HepG2 (cell line): ENCODE results near the gene NUF2. TPM values are rescaled to one million over a fixed set of nuclear protein-coding genes. Genes with fewer than 3 reads are reported as not detected.

Experiments used
- ATAC-seq: fragments of 200-7000 bp; cut with Tn5 transposase; 3 replicates; pipeline ENCODE4 v1.9.1; 2020; ENCODE audit warnings: mild to moderate bottlenecking, moderate library complexity
- BruUV-seq: library from RNA; stranded (reverse); fragments of 400-500 nt; replicated peaks from 2 replicates; lab custom pipeline; 2021; lab: Mats Ljungman, UMichigan
- CTCF ChIA-PET: fragments of 300-600 bp; formaldehyde crosslinking; extraction: SDS; loops from one replicate; lab custom pipeline; 2021; ENCODE audit warnings: low total read pairs, inconsistent platforms, low intra/inter-chr PET ratio; lab: Yijun Ruan, JAX
- POLR2A ChIA-PET: fragments of 350-600 bp; sonication (Branson Sonifier 250); formaldehyde crosslinking; loops from one replicate; lab custom pipeline; 2020; ENCODE audit warnings: antibody characterized with exemption, inconsistent platforms; lab: Yijun Ruan, JAX
- DNase-seq: peaks from one replicate; pipeline ENCODE4 v3.0.0-alpha.2; 2015; ENCODE audit warnings: low spot score
- FAIRE-seq: peaks from 3 replicates; lab custom pipeline; 2011; peaks lifted over from hg19 to GRCh38; lab: Jason Lieb, UNC
- H2AFZ ChIP-seq: one replicate; pipeline ENCODE4 v1.6.1; 2011; ENCODE audit warnings: low read length, inconsistent platforms
- H3K27ac ChIP-seq: fragments of 300-600 bp; 3 replicates; pipeline ENCODE4 v1.8.0; 2011; ENCODE audit warnings: mixed run types, mild to moderate bottlenecking, mixed read lengths, low read length, inconsistent platforms; ENCODE audit not compliant: insufficient read depth; ENCODE audit errors: extremely low read length
- H3K27me3 ChIP-seq, 2 experiments: fragments of 200-600 bp in 1 of 2; 2 replicates in 1 of 2; 3 replicates in 1 of 2; pipeline versions ENCODE4 v1.6.0 to v1.8.0; 2011; ENCODE audit warnings: low read length in 2 of 2, mild to moderate bottlenecking in 2 of 2, moderate library complexity in 2 of 2, inconsistent platforms in 1 of 2; ENCODE audit not compliant: insufficient read depth in 2 of 2, control insufficient read depth in 1 of 2
- H3K36me3 ChIP-seq, 2 experiments: fragments of 200-600 bp in 1 of 2; replicated peaks in 1 of 2; 2 replicates in 1 of 2; 3 replicates in 1 of 2; pipeline versions ENCODE4 v1.5.1 to v1.8.0; 2011; ENCODE audit warnings: low read length in 2 of 2, inconsistent platforms in 1 of 2; ENCODE audit not compliant: insufficient read depth in 2 of 2, control insufficient read depth in 1 of 2
- H3K4me1 ChIP-seq: 2 replicates; pipeline ENCODE4 v1.5.1; 2012; ENCODE audit warnings: low read length, inconsistent platforms; ENCODE audit not compliant: insufficient read depth
- H3K4me2 ChIP-seq: 2 replicates; pipeline ENCODE4 v1.6.0; 2011; ENCODE audit warnings: low read depth, low read length, inconsistent platforms
- H3K4me3 ChIP-seq, 3 experiments: fragments of 200-600 bp in 1 of 3; sonication (generic), shearing (Covaris generic) in 1 of 3; replicated peaks in 1 of 3; 2 replicates each; pipeline ENCODE4 v1.5.1; 2011 to 2016; ENCODE audit warnings: low read length in 3 of 3, inconsistent platforms in 2 of 3, low read depth in 2 of 3, mild to moderate bottlenecking in 2 of 3, control low read depth in 1 of 3, mixed read lengths in 1 of 3; ENCODE audit not compliant: insufficient read depth in 1 of 3
- H3K79me2 ChIP-seq: one replicate; pipeline ENCODE4 v1.6.1; 2011; ENCODE audit warnings: low read length, inconsistent platforms; ENCODE audit not compliant: insufficient read depth
- H3K9ac ChIP-seq: 2 replicates; pipeline ENCODE4 v1.6.0; 2011; ENCODE audit warnings: mild to moderate bottlenecking, low read depth, low read length, inconsistent platforms; ENCODE audit not compliant: insufficient read depth
- H3K9me3 ChIP-seq: 2 replicates; pipeline ENCODE4 v1.5.1; 2012; ENCODE audit warnings: mild to moderate bottlenecking, low read length
- H4K20me1 ChIP-seq: 2 replicates; pipeline ENCODE4 v1.6.0; 2011; ENCODE audit warnings: inconsistent platforms, mild to moderate bottlenecking, low read length, moderate library complexity; ENCODE audit not compliant: insufficient read depth
- AHR ChIP-seq: IDR thresholded peaks from 2 replicates; pipeline ENCODE4 v1.6.1; 2018; ENCODE audit warnings: missing genetic modification reagents, missing compliant biosample characterization
- HNF4A ChIP-seq: sonication (generic); formaldehyde crosslinking; IDR thresholded peaks from 2 replicates; pipeline ENCODE4 v1.4.0; 2020; ENCODE audit warnings: missing genetic modification reagents
- MBNL3 ChIP-seq: fragments of 250-450 bp; sonication (Bioruptor Pico); conservative IDR thresholded peaks from 2 replicates; pipeline ENCODE4 v1.8.0; 2022; ENCODE audit warnings: mild to moderate bottlenecking, inconsistent platforms
- MTA3 ChIP-seq: sonication (generic); formaldehyde crosslinking; IDR thresholded peaks from 2 replicates; pipeline ENCODE4 v1.4.0; 2020; ENCODE audit warnings: missing genetic modification reagents
- PBX2 ChIP-seq: IDR thresholded peaks from 2 replicates; pipeline ENCODE4 v1.6.1; 2016; ENCODE audit warnings: control low read depth
- RARA ChIP-seq: IDR thresholded peaks from 2 replicates; pipeline ENCODE4 v1.6.1; 2016; ENCODE audit warnings: missing genetic modification reagents, missing compliant biosample characterization
- RELA ChIP-seq: sonication (generic); formaldehyde crosslinking; IDR thresholded peaks from 2 replicates; pipeline ENCODE4 v1.4.0; 2020; ENCODE audit warnings: missing genetic modification reagents
- ZBTB38 ChIP-seq: sonication (generic); formaldehyde crosslinking; IDR thresholded peaks from 2 replicates; pipeline ENCODE4 v1.5.1; 2020; ENCODE audit warnings: mild to moderate bottlenecking, missing genetic modification reagents
- WGBS: methylation state at CpG from one replicate; pipeline ENCODE4 v1.1.6; 2017; ENCODE audit warnings: low lambda C conversion rate; 5-methylcytosine and 5-hydroxymethylcytosine counted together
- in situ Hi-C: cut with HindIII; loops from 2 replicates; pipeline ENCODE4 v1.10.0; 2017; ENCODE audit warnings: low pct_unique_long_range_greater_than_20kb; ENCODE audit not compliant: extremely low pct_ligation_motif_present
- intact Hi-C: fragments of 100-400 bp; cut with micrococcal nuclease; formaldehyde crosslinking; loops from one replicate; pipeline ENCODE4 v1.10.0; 2022; ENCODE audit not compliant: unreplicated experiment
- polyA plus RNA-seq, 8 experiments: library from polyadenylated mRNA; depleted of rRNA in 3 of 8; stranded (reverse) in 7 of 8; unstranded in 1 of 8; fragments of >200 nt; fragmentation: Illumina TruSeq in 4 of 8; extraction: Trizol in 4 of 8; gene quantifications; 2 replicates each; pipeline versions ENCODE4 v1.2.1 to v1.2.3, GENCODE V29; 2011 to 2016; ENCODE audit warnings: low read depth in 4 of 8, missing spikeins in 1 of 8, mixed read lengths in 1 of 8; ENCODE audit not compliant: insufficient read depth in 1 of 8
- total RNA-seq, 5 experiments: library from RNA; depleted of rRNA; stranded (reverse); fragments of >200 nt; fragmentation: Illumina TruSeq; extraction: Trizol; gene quantifications; 2 replicates each; pipeline ENCODE4 v1.2.3, GENCODE V29; 2016; ENCODE audit warnings: low read depth in 1 of 5

NUF2 gene
- total and polyA plus RNA-seq, 2 of the 13 experiments (the other 11 are each of a cell fraction or from before 2014, with no cell fraction given) = 26.0 to 39.4 TPM

- in situ Hi-C loops = loop anchor here (25.0 kb wide), 1 partner anchor 1681 kb away; no protein-coding TSS in a partner anchor
- Histone ChIP-seq H3K4me1 (peaks cover 8% of the 10 kb centered on the region; the same call in 1 of the 2 replicates), H3K36me3 (no peaks in the 10 kb centered on the region), H4K20me1 (no peaks in the 10 kb centered on the region), H3K4me3 (no peak overlapping the region), H3K4me2 (no peak overlapping the region), H3K9ac (no peak overlapping the region), H3K27ac (no peak overlapping the region), H2AFZ (no peak overlapping the region), H3K79me2 (no peaks in the 10 kb centered on the region), H3K27me3 (no peaks in the 10 kb centered on the region), H3K9me3 (no peaks in the 10 kb centered on the region)
- intact Hi-C loops = no loop called here
- ATAC-seq = no peak
- ChIA-PET CTCF (no interaction called here), POLR2A (no interaction called here)
- no peak for FAIRE-seq
- TF ChIP-seq MTA3 = no peak
- TF ChIP-seq PBX2 (CRISPR knock-in tag) = no peak
- peak; percentile 62 for TF ChIP-seq RARA (CRISPR knock-in tag)
- no peak for TF ChIP-seq MBNL3
- 0 out of 2 replicates have a peak, but pooled peaks have one; percentile 15 for TF ChIP-seq HNF4A (CRISPR knock-in tag)
- no peak for TF ChIP-seq AHR (CRISPR knock-in tag)
- no TSS peak for BruUV-seq
- 20% methylated on average over 2 of the region's 2 CpGs for WGBS
- DNase-seq = no peak
These were observed 59.9 kb downstream of the NUF2 start for GRCh38 chr1:163381487-163382184.

GRCh38 chr1:163382395-163382794, 60.6 kb downstream of the NUF2 start:
- Histone ChIP-seq H3K9me3 (no peaks in the 10 kb centered on the region), H3K9ac (no peak overlapping the region), H3K27ac (no peak overlapping the region), H4K20me1 (no peaks in the 10 kb centered on the region), H3K79me2 (no peaks in the 10 kb centered on the region), H2AFZ (no peak overlapping the region), H3K4me1 (peaks cover 8% of the 10 kb centered on the region; the same call in 1 of the 2 replicates), H3K27me3 (no peaks in the 10 kb centered on the region), H3K4me2 (no peak overlapping the region), H3K4me3 (no peak overlapping the region), H3K36me3 (no peaks in the 10 kb centered on the region)
- in situ Hi-C loops = loop anchor here (25.0 kb wide), 1 partner anchor 1680 kb away; no protein-coding TSS in a partner anchor
- FAIRE-seq = no peak
- TF ChIP-seq ZBTB38 (CRISPR knock-in tag) (no peak), RELA (CRISPR knock-in tag) (no peak)
- intact Hi-C loops = no loop called here
- no peak for DNase-seq
- no peak for ATAC-seq
- 5% methylated on average over 4 of the region's 4 CpGs for WGBS
- ChIA-PET CTCF (no interaction called here), POLR2A (no interaction called here)
- BruUV-seq = no TSS peak
